Measurements from ENCODE around the gene TUT7.

TUT7 gene

DNA sequence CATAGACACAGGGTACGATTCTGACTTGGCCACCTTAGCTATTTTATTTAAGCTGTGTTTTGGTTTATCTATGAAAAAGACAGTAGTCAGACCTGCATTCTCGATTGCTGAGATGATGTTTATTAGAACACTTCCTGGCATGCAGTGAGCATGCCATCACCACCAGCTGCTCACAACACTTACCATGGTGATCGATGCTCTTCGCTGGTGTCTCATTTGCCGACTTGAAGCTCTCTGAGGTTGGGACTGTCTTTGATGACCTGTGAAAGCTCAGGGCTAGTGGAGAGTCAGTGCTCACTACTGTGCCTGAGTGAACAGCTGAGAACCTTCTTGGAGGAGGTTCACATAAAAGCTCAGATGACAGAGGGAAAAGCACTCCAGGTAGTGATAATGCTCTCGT, 90.3 kb downstream of the TUT7 start:
- Histone ChIP-seq H3K27ac (ENCODE audit: low read depth, low read length) (no peak overlapping the region), H3K36me3 (ENCODE audit: low read length) (no peaks in the 10 kb centered on the region), H3K79me2 (ENCODE audit: insufficient read depth, low read length) (peaks cover 11% of the 10 kb centered on the region; the same call in 1 of the 2 replicates), H3K9me2 (replicated peaks; ENCODE audit: insufficient read depth, low read length) (no peaks in the 10 kb centered on the region), H3K9ac (ENCODE audit: low read length) (no peak overlapping the region), H3K27me3 (ENCODE audit: low read length) (no peaks in the 10 kb centered on the region), H3K4me3 (ENCODE audit: insufficient read depth, low read length, poor library complexity, severe bottlenecking) (no peak overlapping the region), H3K4me2 (ENCODE audit: low read depth, low read length, poor library complexity, severe bottlenecking) (no peak overlapping the region), H4K20me1 (ENCODE audit: low read depth, low read length) (no peaks in the 10 kb centered on the region), H3K9me3 (ENCODE audit: insufficient read depth, low read length) (no peaks in the 10 kb centered on the region), H2AFZ (ENCODE audit: low read depth, low read length, severe bottlenecking) (no peak overlapping the region), H3F3A (ENCODE audit: insufficient read depth) (no peaks in the 10 kb centered on the region)
- no peak for TF ChIP-seq EZH2phosphoT487 (conservative IDR thresholded peaks at IDR 0.05; ENCODE audit: low read length)
- TF ChIP-seq, protein P1, sequence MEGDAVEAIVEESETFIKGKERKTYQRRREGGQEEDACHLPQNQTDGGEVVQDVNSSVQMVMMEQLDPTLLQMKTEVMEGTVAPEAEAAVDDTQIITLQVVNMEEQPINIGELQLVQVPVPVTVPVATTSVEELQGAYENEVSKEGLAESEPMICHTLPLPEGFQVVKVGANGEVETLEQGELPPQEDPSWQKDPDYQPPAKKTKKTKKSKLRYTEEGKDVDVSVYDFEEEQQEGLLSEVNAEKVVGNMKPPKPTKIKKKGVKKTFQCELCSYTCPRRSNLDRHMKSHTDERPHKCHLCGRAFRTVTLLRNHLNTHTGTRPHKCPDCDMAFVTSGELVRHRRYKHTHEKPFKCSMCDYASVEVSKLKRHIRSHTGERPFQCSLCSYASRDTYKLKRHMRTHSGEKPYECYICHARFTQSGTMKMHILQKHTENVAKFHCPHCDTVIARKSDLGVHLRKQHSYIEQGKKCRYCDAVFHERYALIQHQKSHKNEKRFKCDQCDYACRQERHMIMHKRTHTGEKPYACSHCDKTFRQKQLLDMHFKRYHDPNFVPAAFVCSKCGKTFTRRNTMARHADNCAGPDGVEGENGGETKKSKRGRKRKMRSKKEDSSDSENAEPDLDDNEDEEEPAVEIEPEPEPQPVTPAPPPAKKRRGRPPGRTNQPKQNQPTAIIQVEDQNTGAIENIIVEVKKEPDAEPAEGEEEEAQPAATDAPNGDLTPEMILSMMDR (IDR thresholded peaks at IDR 0.05; ENCODE audit: insufficient read depth, low read length, poor library complexity, severe bottlenecking) = no peak

DNA sequence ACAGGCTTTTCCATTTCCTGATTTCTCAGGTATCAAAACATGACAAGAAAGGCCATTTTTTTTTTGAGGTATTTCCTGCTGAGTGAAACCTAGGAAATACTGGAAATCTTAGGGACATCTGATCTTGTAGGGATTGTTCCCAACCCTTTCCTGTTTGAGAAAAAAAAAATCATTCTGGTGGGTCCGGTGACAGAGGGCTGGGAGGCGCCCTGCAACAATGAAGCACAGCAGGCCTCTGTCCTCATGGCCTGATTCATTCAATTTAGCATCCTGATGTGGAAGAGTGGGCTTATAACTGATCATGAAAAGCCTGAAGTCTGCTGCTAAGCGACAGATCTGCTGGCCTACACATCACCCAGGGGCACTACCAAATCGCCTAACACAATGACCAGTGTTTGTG, 91.7 kb downstream of the TUT7 start:
- H3K4me2 ChIP-seq (ENCODE audit: low read depth, low read length, poor library complexity, severe bottlenecking) = no peak overlapping the region
- no peak overlapping the region for H3K9ac ChIP-seq (ENCODE audit: low read length)
- no peak overlapping the region for H2AFZ ChIP-seq (ENCODE audit: low read depth, low read length, severe bottlenecking)
- no peak overlapping the region for H3K27ac ChIP-seq (ENCODE audit: low read depth, low read length)
- TF ChIP-seq, protein P1 (IDR thresholded peaks at IDR 0.05; ENCODE audit: insufficient read depth, low read length, poor library complexity, severe bottlenecking) = no peak
- TF ChIP-seq EZH2phosphoT487 (conservative IDR thresholded peaks at IDR 0.05; ENCODE audit: low read length) = no peak
- H3F3A ChIP-seq (ENCODE audit: insufficient read depth) = no peaks in the 10 kb centered on the region
- H4K20me1 ChIP-seq (ENCODE audit: low read depth, low read length) = no peaks in the 10 kb centered on the region
- no peaks in the 10 kb centered on the region for H3K36me3 ChIP-seq (ENCODE audit: low read length)
- H3K9me3 ChIP-seq (ENCODE audit: insufficient read depth, low read length) = no peaks in the 10 kb centered on the region
- peaks cover 5% of the 10 kb centered on the region; the same call in 1 of the 2 replicates for H3K79me2 ChIP-seq (ENCODE audit: insufficient read depth, low read length)
- no peak overlapping the region for H3K4me3 ChIP-seq (ENCODE audit: insufficient read depth, low read length, poor library complexity, severe bottlenecking)
- no peaks in the 10 kb centered on the region for H3K9me2 ChIP-seq (replicated peaks; ENCODE audit: insufficient read depth, low read length)
- no peaks in the 10 kb centered on the region for H3K27me3 ChIP-seq (ENCODE audit: low read length)

DNA sequence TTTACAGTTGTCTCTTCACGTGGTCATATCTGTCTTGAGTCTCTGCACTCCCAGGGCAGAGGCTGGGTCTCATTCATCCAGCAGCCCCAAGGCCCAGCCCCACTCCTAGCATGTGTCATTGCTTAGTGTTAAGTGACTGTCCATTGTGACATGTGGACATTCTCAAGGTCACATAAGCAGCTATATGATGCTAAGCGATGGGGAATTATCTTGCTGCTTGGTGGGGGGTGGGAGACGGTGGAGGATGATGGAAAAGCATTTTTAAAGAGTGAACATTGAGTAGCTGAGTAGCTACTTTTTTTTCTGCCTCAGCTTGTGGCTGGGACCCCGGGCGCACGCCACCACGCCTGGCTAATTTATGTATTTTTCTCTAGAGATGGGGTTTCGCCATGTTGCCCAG, 94.7 kb downstream of the TUT7 start, which contains the start of gene C9orf153:
C9orf153 (minus strand) TSS at position 101 of the 400 bp plus-strand sequence. CDS start 30,054 bp downstream, outside the sequence.
- no peak for TF ChIP-seq EZH2phosphoT487 (conservative IDR thresholded peaks at IDR 0.05; ENCODE audit: low read length)
- TF ChIP-seq, protein P1 (IDR thresholded peaks at IDR 0.05; ENCODE audit: insufficient read depth, low read length, poor library complexity, severe bottlenecking) = no peak

More for the DNA sequence above, 94.7 kb downstream of the TUT7 start, which contains the start of gene C9orf153:
- Histone ChIP-seq H3K9me3 (ENCODE audit: insufficient read depth, low read length) (no peaks in the 10 kb centered on the region), H3K4me2 (ENCODE audit: low read depth, low read length, poor library complexity, severe bottlenecking) (no peak within 1 kb of the TSS), H3K27me3 (ENCODE audit: low read length) (no peaks in the 10 kb centered on the region), H3F3A (ENCODE audit: insufficient read depth) (no peaks in the 10 kb centered on the region), H3K27ac (ENCODE audit: low read depth, low read length) (no peak within 1 kb of the TSS), H2AFZ (ENCODE audit: low read depth, low read length, severe bottlenecking) (no peak within 1 kb of the TSS), H3K79me2 (ENCODE audit: insufficient read depth, low read length) (no peaks in the 10 kb centered on the region), H3K9ac (ENCODE audit: low read length) (no peak within 1 kb of the TSS), H4K20me1 (ENCODE audit: low read depth, low read length) (no peaks in the 10 kb centered on the region), H3K36me3 (ENCODE audit: low read length) (no peaks in the 10 kb centered on the region), H3K4me3 (ENCODE audit: insufficient read depth, low read length, poor library complexity, severe bottlenecking) (no peak within 1 kb of the TSS), H3K9me2 (replicated peaks; ENCODE audit: insufficient read depth, low read length) (no peaks in the 10 kb centered on the region)

Data from SU-DHL-6 (cell line).